Lower leg skin (tissue), 4 donors: Measurements from ENCODE around the gene CCDC117. TPM values are rescaled to one million over a fixed set of nuclear protein-coding genes. Genes with fewer than 3 reads are reported as not detected.

ENCODE experiments used
- DNase-seq, 2 donors: peaks; one replicate each; pipeline ENCODE4 v3.0.0-alpha.2; 2019; ENCODE audit warnings: low spot score in 2 of 2
- H3K4me3 ChIP-seq: fragments of 200-600 bp; sonication (generic); 2 replicates; pipeline ENCODE4 v1.5.1; 2017; ENCODE audit warnings: mild to moderate bottlenecking, low read depth; ENCODE audit not compliant: poor library complexity, severe bottlenecking
- CTCF ChIP-seq, 3 donors: fragments of 450-650 bp; IDR thresholded peaks; one replicate each; pipeline ENCODE4 v1.5.1; 2016; ENCODE audit warnings: antibody characterized with exemption in 3 of 3, mild to moderate bottlenecking in 3 of 3, moderate library complexity in 2 of 3
- POLR2A ChIP-seq, 2 donors: fragments of 450-650 bp; IDR thresholded peaks; one replicate each; pipeline ENCODE4 v1.6.1; 2016 to 2017; ENCODE audit warnings: antibody characterized with exemption in 2 of 2, mild to moderate bottlenecking in 1 of 2, moderate library complexity in 1 of 2
- WGBS, 2 donors: methylation state at CpG; one replicate each; pipeline ENCODE4 v1.1.5; 2018; 5-methylcytosine and 5-hydroxymethylcytosine counted together
- intact Hi-C: fragments of 100-400 bp; cut with DNase I; formaldehyde crosslinking; loops from one replicate; pipeline ENCODE4 v1.15.0; 2023; ENCODE audit warnings: low total_unique reads
- total RNA-seq, 4 donors: library from RNA; depleted of rRNA; stranded (reverse); fragments of >200 nt; gene quantifications; one replicate each; pipeline ENCODE4 v1.1.0, GENCODE V29; 2016

The CCDC117 gene, protein sequence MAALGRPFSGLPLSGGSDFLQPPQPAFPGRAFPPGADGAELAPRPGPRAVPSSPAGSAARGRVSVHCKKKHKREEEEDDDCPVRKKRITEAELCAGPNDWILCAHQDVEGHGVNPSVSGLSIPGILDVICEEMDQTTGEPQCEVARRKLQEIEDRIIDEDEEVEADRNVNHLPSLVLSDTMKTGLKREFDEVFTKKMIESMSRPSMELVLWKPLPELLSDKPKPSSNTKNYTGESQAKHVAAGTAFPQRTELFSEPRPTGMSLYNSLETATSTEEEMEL
- 10 to 100 TPM; 15.1 to 20.8 (median 16.7) TPM for total RNA-seq

GRCh38 chr22:28772633-28773460, at the start of gene CCDC117:
Gene CCDC117, plus strand, starts transcription at chr22:28772695. Its CDS starts 155 bp downstream, at chr22:28772850.
- peak; percentile 94 to 99 for DNase-seq
- 0 to 1% methylated on average over 37 to 44 of the region's 92 CpGs for WGBS, 2 donors
- intact Hi-C loops = no loop called here
- peak in 1 of 2 donors; percentile 74 for TF ChIP-seq POLR2A (IDR thresholded peaks at IDR 0.05)
- no peak for TF ChIP-seq CTCF (IDR thresholded peaks at IDR 0.05)
- H3K4me3 ChIP-seq = peak within 1 kb of the TSS; percentile 72

DNA sequence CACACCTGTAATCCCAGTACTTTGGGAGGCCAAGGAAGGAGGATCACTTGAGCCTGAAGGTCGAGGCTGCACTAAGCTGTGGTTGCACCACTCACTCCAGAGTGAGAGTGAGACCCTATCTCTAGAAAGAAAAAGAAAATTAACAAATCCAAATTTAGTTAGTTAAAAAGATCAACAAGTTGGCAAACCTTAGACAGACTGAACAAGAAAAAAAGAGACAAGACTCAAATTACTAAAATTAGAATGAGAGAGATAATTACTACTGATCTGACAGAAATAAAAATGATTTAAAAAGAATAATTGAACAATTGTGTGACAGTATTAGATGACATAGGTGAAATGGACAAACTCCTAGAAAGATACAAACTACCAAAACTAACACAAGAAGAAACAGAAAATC, 44.5 kb upstream of the CCDC117 start:
- H3K4me3 ChIP-seq = no peak overlapping the region
- no peak for TF ChIP-seq POLR2A (IDR thresholded peaks at IDR 0.05)
- TF ChIP-seq CTCF (IDR thresholded peaks at IDR 0.05) = no peak
- DNase-seq = no peak
- 92 to 100% methylated on average over 1 of the region's 1 CpG for WGBS, 2 donors
- intact Hi-C loops = no loop called here

DNA sequence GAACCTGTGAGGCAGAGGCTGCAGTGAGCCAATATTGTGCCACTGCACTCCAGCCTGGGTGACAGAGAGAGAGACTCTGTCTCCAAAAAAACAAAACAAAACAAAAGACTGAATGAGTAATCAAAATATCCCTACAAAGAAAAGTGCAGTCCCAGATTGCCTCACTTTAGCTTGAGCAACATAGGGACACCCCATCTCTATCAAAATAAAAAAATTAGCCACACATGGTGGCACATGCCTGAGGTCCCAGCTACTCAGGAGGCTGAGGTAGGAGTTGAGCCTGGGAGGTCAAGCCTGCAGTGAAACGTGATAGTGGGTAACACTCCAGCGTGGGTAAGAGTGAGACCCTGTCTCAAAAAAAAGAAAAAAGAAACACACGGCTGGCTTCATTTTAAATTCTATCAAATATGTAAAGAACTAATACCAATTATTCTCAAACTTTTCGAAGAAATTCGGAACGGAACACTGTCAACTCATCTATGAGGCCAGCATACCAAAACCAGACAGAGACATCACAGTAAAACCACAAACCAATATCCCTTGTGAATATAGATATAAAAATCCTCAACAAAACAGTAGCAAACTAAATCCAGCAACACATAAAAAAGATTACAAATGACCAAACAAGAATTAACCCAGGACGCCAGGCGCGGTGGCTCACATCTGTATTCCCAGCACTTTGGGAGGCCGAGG, 43.7 kb upstream of the CCDC117 start:
- no peak for TF ChIP-seq POLR2A (IDR thresholded peaks at IDR 0.05)
- no peak for TF ChIP-seq CTCF (IDR thresholded peaks at IDR 0.05)
- no peak overlapping the region for H3K4me3 ChIP-seq
- intact Hi-C loops = no loop called here
- WGBS, 2 donors = 94 to 99% methylated on average over 10 of the region's 10 CpGs
- no peak for DNase-seq

DNA sequence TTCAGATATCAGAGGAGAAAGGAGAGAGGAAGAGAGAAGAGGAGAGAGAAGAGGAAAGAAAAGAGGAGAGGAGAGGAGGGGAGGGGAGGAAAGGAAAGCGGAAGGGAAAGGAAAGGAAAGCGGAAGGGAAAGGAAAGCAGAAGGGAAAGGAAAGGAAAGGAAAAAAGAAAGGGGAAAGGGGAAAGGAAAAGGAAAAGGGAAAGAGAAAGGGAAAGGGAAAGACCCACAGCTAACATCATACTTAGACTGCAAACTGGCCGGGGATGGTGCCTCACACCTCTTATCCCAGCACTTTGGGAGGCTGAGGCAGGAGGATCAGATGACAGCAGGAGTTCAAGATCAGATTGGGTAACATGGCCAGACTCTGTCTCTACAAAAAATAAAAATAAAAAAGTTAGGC, 42.3 kb upstream of the CCDC117 start:
- intact Hi-C loops = no loop called here
- WGBS, 2 donors = 97 to 100% methylated on average over 1 to 3 of the region's 3 CpGs
- DNase-seq = no peak
- H3K4me3 ChIP-seq = no peak overlapping the region
- TF ChIP-seq POLR2A (IDR thresholded peaks at IDR 0.05) = no peak
- TF ChIP-seq CTCF (IDR thresholded peaks at IDR 0.05) = no peak

DNA sequence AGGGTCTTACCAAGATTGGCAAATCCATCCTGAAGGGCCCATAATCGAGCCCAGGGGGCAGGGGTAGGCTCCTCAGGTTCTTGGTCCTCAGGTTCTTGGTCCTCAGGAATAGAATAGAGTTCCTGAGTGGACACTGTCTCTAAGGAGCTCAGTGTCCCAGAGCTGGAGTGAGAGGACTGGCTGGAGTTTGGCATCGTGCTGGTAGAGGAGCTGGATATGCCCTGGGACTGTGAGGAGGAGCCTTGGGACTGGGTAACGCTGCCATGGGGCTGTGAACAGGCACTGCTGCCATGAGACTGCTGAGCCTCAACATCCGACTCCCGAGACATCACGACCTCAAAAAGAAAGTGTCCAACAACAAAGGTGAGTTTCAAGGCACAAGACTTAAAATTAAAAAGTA, 38.1 kb upstream of the CCDC117 start:
- no peak overlapping the region for H3K4me3 ChIP-seq
- WGBS, 2 donors = 79 to 89% methylated on average over 6 of the region's 6 CpGs
- intact Hi-C loops = no loop called here
- TF ChIP-seq POLR2A (IDR thresholded peaks at IDR 0.05) (no peak), CTCF (IDR thresholded peaks at IDR 0.05) (no peak)
- no peak for DNase-seq
